22Rv1 (cell line): ENCODE results near the gene FEV.

ENCODE experiments used
- ZFX ChIP-seq: fragments of 450-650 bp; IDR thresholded peaks from 2 replicates; pipeline ENCODE4 v1.6.1; 2017; ENCODE audit warnings: antibody characterized with exemption, borderline replicate concordance
- TF ChIP-seq, protein P1 (sequence below): fragments of 450-650 bp; IDR thresholded peaks from 2 replicates; pipeline ENCODE4 v1.5.1; 2017; ENCODE audit warnings: mild to moderate bottlenecking

DNA sequence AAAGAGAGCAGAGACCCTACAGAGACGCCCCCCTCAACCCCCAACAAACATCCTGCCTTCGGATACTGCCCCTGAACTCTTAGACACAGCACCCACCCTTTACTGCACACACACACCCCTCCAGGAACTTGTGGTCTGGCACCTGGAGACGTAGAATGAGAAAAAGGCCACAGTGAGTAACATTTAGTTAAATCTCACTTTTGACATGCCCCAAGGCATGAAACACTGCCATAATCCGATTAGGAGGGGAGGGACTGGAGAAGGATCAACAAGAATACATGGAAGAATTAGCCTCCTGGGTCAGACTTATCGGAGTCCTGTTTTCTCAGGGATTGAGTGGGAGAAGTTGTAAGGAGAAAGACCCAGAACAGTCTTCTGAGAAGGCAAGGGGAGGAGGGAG is 21.4 kb downstream of the FEV start:
- TF ChIP-seq, protein P1, sequence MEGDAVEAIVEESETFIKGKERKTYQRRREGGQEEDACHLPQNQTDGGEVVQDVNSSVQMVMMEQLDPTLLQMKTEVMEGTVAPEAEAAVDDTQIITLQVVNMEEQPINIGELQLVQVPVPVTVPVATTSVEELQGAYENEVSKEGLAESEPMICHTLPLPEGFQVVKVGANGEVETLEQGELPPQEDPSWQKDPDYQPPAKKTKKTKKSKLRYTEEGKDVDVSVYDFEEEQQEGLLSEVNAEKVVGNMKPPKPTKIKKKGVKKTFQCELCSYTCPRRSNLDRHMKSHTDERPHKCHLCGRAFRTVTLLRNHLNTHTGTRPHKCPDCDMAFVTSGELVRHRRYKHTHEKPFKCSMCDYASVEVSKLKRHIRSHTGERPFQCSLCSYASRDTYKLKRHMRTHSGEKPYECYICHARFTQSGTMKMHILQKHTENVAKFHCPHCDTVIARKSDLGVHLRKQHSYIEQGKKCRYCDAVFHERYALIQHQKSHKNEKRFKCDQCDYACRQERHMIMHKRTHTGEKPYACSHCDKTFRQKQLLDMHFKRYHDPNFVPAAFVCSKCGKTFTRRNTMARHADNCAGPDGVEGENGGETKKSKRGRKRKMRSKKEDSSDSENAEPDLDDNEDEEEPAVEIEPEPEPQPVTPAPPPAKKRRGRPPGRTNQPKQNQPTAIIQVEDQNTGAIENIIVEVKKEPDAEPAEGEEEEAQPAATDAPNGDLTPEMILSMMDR = no peak
- TF ChIP-seq ZFX = no peak
